IMR-90 (cell line): ENCODE measurements around the gene CCDC90B. TPM values are rescaled to one million over a fixed set of nuclear protein-coding genes. Genes with fewer than 3 reads are reported as not detected.

ENCODE experiments used
- ATAC-seq: fragments of 200-7000 bp; cut with Tn5 transposase; 2 replicates; pipeline ENCODE4 v1.9.1; 2020; ENCODE audit warnings: low read depth, mild to moderate bottlenecking, moderate library complexity
- BruUV-seq: library from RNA; stranded (reverse); fragments of 400-500 nt; replicated peaks from 2 replicates; lab custom pipeline; 2021; lab: Mats Ljungman, UMichigan
- CTCF ChIA-PET: fragments of 300-600 bp; formaldehyde crosslinking; extraction: SDS; loops from one replicate; lab custom pipeline; 2021; ENCODE audit warnings: antibody characterized with exemption; lab: Yijun Ruan, JAX
- POLR2A ChIA-PET: fragments of 300-600 bp; sonication (Branson Sonifier 250); formaldehyde crosslinking; loops from one replicate; lab custom pipeline; 2022; ENCODE audit warnings: antibody characterized with exemption; ENCODE audit not compliant: unreplicated experiment; lab: Charles Lee
- DNase-seq: peaks from one replicate; pipeline ENCODE4 v3.0.0; 2013
- H2AFZ ChIP-seq: replicated peaks from 2 replicates; pipeline ENCODE3; 2013; ENCODE audit warnings: low read length, mild to moderate bottlenecking; ENCODE audit not compliant: poor library complexity
- H2AK5ac ChIP-seq: 2 replicates; pipeline ENCODE4 v1.6.1; 2013; ENCODE audit warnings: low read depth, low read length, inconsistent platforms
- H2AK9ac ChIP-seq: replicated peaks from 2 replicates; pipeline ENCODE3; 2013; ENCODE audit warnings: mild to moderate bottlenecking, low read depth, low read length, moderate library complexity; ENCODE audit not compliant: poor library complexity
- H2BK120ac ChIP-seq: 2 replicates; pipeline ENCODE4 v1.6.1; 2013; ENCODE audit warnings: low read depth, low read length, inconsistent platforms
- H2BK15ac ChIP-seq: 3 replicates; pipeline ENCODE4 v1.6.1; 2013; ENCODE audit warnings: low read depth, low read length, inconsistent platforms
- H2BK20ac ChIP-seq: 2 replicates; pipeline ENCODE4 v1.6.1; 2013; ENCODE audit warnings: low read depth, mild to moderate bottlenecking, inconsistent platforms, low read length, moderate library complexity
- H2BK5ac ChIP-seq: 2 replicates; pipeline ENCODE4 v1.6.1; 2013; ENCODE audit warnings: mild to moderate bottlenecking, low read depth, low read length, inconsistent platforms; ENCODE audit not compliant: poor library complexity, severe bottlenecking
- H3K14ac ChIP-seq: replicated peaks from 2 replicates; pipeline ENCODE4 v1.6.1; 2013; ENCODE audit warnings: low read depth, low read length, inconsistent platforms
- H3K18ac ChIP-seq: 2 replicates; pipeline ENCODE4 v1.6.1; 2013; ENCODE audit warnings: low read depth, low read length, control low read depth
- H3K23ac ChIP-seq: 2 replicates; pipeline ENCODE4 v1.6.1; 2013; ENCODE audit warnings: low read depth, low read length, inconsistent platforms
- H3K27ac ChIP-seq: 2 replicates; pipeline ENCODE4 v1.5.1; 2013; ENCODE audit warnings: mild to moderate bottlenecking, control low read depth, low read length; ENCODE audit not compliant: insufficient read depth
- H3K27me3 ChIP-seq: 2 replicates; pipeline ENCODE4 v1.6.1; 2013; ENCODE audit warnings: low read length; ENCODE audit not compliant: control insufficient read depth, insufficient read depth
- H3K36me3 ChIP-seq: 2 replicates; pipeline ENCODE4 v1.6.1; 2013; ENCODE audit warnings: low read length, mixed read lengths; ENCODE audit not compliant: control insufficient read depth, insufficient read depth
- H3K4ac ChIP-seq: 2 replicates; pipeline ENCODE4 v1.6.1; 2013; ENCODE audit warnings: low read depth, low read length, inconsistent platforms
- H3K4me1 ChIP-seq: 2 replicates; pipeline ENCODE4 v1.6.1; 2013; ENCODE audit warnings: low read length, mixed read lengths; ENCODE audit not compliant: control insufficient read depth, insufficient read depth
- H3K4me2 ChIP-seq: 2 replicates; pipeline ENCODE4 v1.6.1; 2013; ENCODE audit warnings: low read depth, mild to moderate bottlenecking, control low read depth, low read length, moderate library complexity
- H3K4me3 ChIP-seq: 2 replicates; pipeline ENCODE4 v1.5.1; 2013; ENCODE audit warnings: low read depth, mild to moderate bottlenecking, control low read depth, low read length, moderate library complexity; ENCODE audit not compliant: insufficient read depth
- H3K56ac ChIP-seq: 2 replicates; pipeline ENCODE4 v1.6.1; 2013; ENCODE audit warnings: low read length, inconsistent platforms; ENCODE audit not compliant: insufficient read depth; ENCODE audit errors: extremely low read depth
- H3K79me1 ChIP-seq, 2 experiments: 2 replicates each; pipeline ENCODE4 v1.6.1; 2013; ENCODE audit warnings: low read length in 2 of 2, inconsistent platforms in 1 of 2, low read depth in 1 of 2
- H3K9ac ChIP-seq: 2 replicates; pipeline ENCODE4 v1.6.1; 2013; ENCODE audit warnings: low read depth, low read length, control low read depth
- H3K9me1 ChIP-seq: 2 replicates; pipeline ENCODE4 v1.6.1; 2013; ENCODE audit warnings: low read length, inconsistent platforms; ENCODE audit not compliant: insufficient read depth
- H3K9me3 ChIP-seq: 2 replicates; pipeline ENCODE4 v1.6.1; 2013; ENCODE audit warnings: low read length; ENCODE audit not compliant: control insufficient read depth, insufficient read depth
- H4K20me1 ChIP-seq: 2 replicates; pipeline ENCODE4 v1.6.1; 2013; ENCODE audit warnings: low read length, inconsistent platforms; ENCODE audit not compliant: insufficient read depth
- H4K5ac ChIP-seq: 2 replicates; pipeline ENCODE4 v1.6.1; 2013; ENCODE audit warnings: mild to moderate bottlenecking, low read depth, low read length, control low read depth
- H4K8ac ChIP-seq, 2 experiments: 2 replicates each; pipeline ENCODE4 v1.6.1; 2013; ENCODE audit warnings: low read depth in 2 of 2, low read length in 2 of 2, control low read depth in 1 of 2, inconsistent platforms in 1 of 2
- H4K91ac ChIP-seq: 2 replicates; pipeline ENCODE4 v1.6.1; 2013; ENCODE audit warnings: low read depth, low read length, inconsistent platforms; ENCODE audit not compliant: insufficient read depth
- BHLHE40 ChIP-seq: fragments of 150-350 bp; IDR thresholded peaks from 2 replicates; pipeline ENCODE4 v1.6.1; 2016; ENCODE audit warnings: mild to moderate bottlenecking, low read depth, low read length
- CTCF ChIP-seq: conservative IDR thresholded peaks from 2 replicates; pipeline ENCODE4 v1.5.1; 2012; ENCODE audit warnings: mild to moderate bottlenecking, low read depth, low read length, improper control_type of control experiment
- ELK1 ChIP-seq: fragments of 150-350 bp; IDR thresholded peaks from 2 replicates; pipeline ENCODE4 v1.6.1; 2016; ENCODE audit warnings: low read depth, mild to moderate bottlenecking, low read length, moderate library complexity, borderline replicate concordance
- MAFK ChIP-seq: IDR thresholded peaks from 2 replicates; pipeline ENCODE4 v1.6.1; 2012; ENCODE audit warnings: low read depth, low read length, improper control_type of control experiment
- MAZ ChIP-seq: IDR thresholded peaks from 2 replicates; pipeline ENCODE4 v1.6.1; 2012; ENCODE audit warnings: low read depth, mild to moderate bottlenecking, low read length, improper control_type of control experiment, moderate library complexity, borderline replicate concordance
- MXI1 ChIP-seq: IDR thresholded peaks from 2 replicates; pipeline ENCODE4 v1.6.1; 2012; ENCODE audit warnings: low read depth, mild to moderate bottlenecking, low read length, moderate library complexity, borderline replicate concordance
- POLR2A ChIP-seq: IDR thresholded peaks from 2 replicates; pipeline ENCODE4 v1.6.1; 2012; ENCODE audit warnings: mild to moderate bottlenecking, low read depth, low read length
- RAD21 ChIP-seq: IDR thresholded peaks from 2 replicates; pipeline ENCODE4 v1.6.1; 2012; ENCODE audit warnings: low read length, improper control_type of control experiment
- RCOR1 ChIP-seq: IDR thresholded peaks from 2 replicates; pipeline ENCODE4 v1.6.1; 2012; ENCODE audit warnings: mild to moderate bottlenecking, low read length, improper control_type of control experiment; ENCODE audit not compliant: insufficient replicate concordance
- RFX5 ChIP-seq: IDR thresholded peaks from 2 replicates; pipeline ENCODE4 v1.8.0; 2012; ENCODE audit warnings: low read depth, mild to moderate bottlenecking, low read length, moderate library complexity
- SMC3 ChIP-seq: fragments of 150-350 bp; IDR thresholded peaks from 2 replicates; pipeline ENCODE4 v1.6.1; 2016; ENCODE audit warnings: low read depth, mild to moderate bottlenecking, antibody characterized with exemption, low read length, moderate library complexity
- USF2 ChIP-seq: fragments of 150-350 bp; IDR thresholded peaks from 2 replicates; pipeline ENCODE4 v1.6.1; 2017; ENCODE audit warnings: mild to moderate bottlenecking, antibody characterized with exemption, low read length, low read depth
- WGBS, 2 experiments: methylation state at CpG; one replicate each; pipeline versions ENCODE4 v1.1.5 to v1.1.7; 2013; ENCODE audit warnings: missing lambda C conversion rate in 2 of 2; ENCODE audit not compliant: insufficient read length in 1 of 2; ENCODE audit errors: extremely low coverage in 2 of 2; 5-methylcytosine and 5-hydroxymethylcytosine counted together
- dilution Hi-C: fragments of 300-500 bp; cut with HindIII; formaldehyde crosslinking; loops from one replicate; pipeline ENCODE4 v1.14.3; 2018; ENCODE audit warnings: low sequenced_read_pairs; ENCODE audit not compliant: unreplicated experiment
- in situ Hi-C: fragments of 300-500 bp; cut with MboI; formaldehyde crosslinking; loops from 3 replicates; pipeline ENCODE4 v1.14.3; 2019; ENCODE audit warnings: low sequenced_read_pairs, inconsistent platforms, mixed read lengths
- intact Hi-C: fragments of 100-400 bp; cut with micrococcal nuclease; formaldehyde crosslinking; loops from 2 replicates; pipeline ENCODE4 v1.10.0; 2022
- polyA plus RNA-seq, 3 experiments: library from polyadenylated mRNA; depleted of rRNA; stranded (reverse); fragments of >200 nt; gene quantifications; 2 replicates each; pipeline ENCODE4 v1.2.3, GENCODE V29; 2012; ENCODE audit warnings: low replicate concordance in 1 of 3
- total RNA-seq: library from RNA; depleted of rRNA; stranded (reverse); fragments of >200 nt; gene quantifications from 2 replicates; pipeline ENCODE4 v1.2.3, GENCODE V29; 2012

Gene CCDC90B
- total and polyA plus RNA-seq, 2 of the 4 experiments (the other 2 are of a cell fraction) = 35.8 to 43.7 TPM

GRCh38 chr11:83292709-83293456 is 6.7 kb upstream of the CCDC90B start (continued):
- TF ChIP-seq SMC3 (peak; percentile 73), POLR2A (no peak)

- ChIA-PET CTCF (interaction anchor here (0.6 kb wide), 1 partner anchor 48 kb away, joined by 3 read pairs; no protein-coding TSS in a partner anchor), POLR2A (no interaction called here)
- Histone ChIP-seq H3K4ac (no peak overlapping the region), H2BK20ac (no peak overlapping the region), H3K9ac (no peak overlapping the region), H3K9me1 (peaks cover 3% of the 10 kb centered on the region; the same call in 1 of the 2 replicates), H2AK5ac (no peak overlapping the region), H3K79me1 (peaks cover 8 to 26% of the 10 kb centered on the region in 2 experiments; a peak in 3 of 4 replicates), H3K23ac (no peak overlapping the region), H3K27ac (no peak overlapping the region), H3K18ac (no peak overlapping the region), H4K8ac (no peak overlapping the region), H4K91ac (no peak overlapping the region), H2AFZ (no peak overlapping the region), H2BK15ac (no peak overlapping the region), H4K20me1 (0 out of 2 replicates have a peak, but pooled peaks cover under 1% of the 10 kb centered on the region), H3K56ac (no peak overlapping the region), H3K36me3 (no peaks in the 10 kb centered on the region), H2BK120ac (no peak overlapping the region), H2BK5ac (no peak overlapping the region), H3K9me3 (no peaks in the 10 kb centered on the region), H3K27me3 (no peaks in the 10 kb centered on the region), H3K4me3 (no peak overlapping the region), H3K4me2 (no peak overlapping the region), H3K4me1 (no peaks in the 10 kb centered on the region; the same call in 1 of the 2 replicates), H2AK9ac (no peak overlapping the region), H3K14ac (no peak overlapping the region), H4K5ac (no peak overlapping the region)
- no peak for ATAC-seq
- WGBS, 2 experiments = no CpG with 5 or more reads among the region's 6 CpGs
- in situ Hi-C loops = no loop called here
- dilution Hi-C loops = no loop called here
- no peak for DNase-seq
- intact Hi-C loops = loop anchor here (5.0 to 10.0 kb wide), 3 partner anchors 235 to 385 kb away; partner anchors contain the start of genes DDIAS and PRCP
- no TSS peak for BruUV-seq
- no peak for TF ChIP-seq USF2
- no peak for TF ChIP-seq RCOR1
- no peak for TF ChIP-seq CTCF
- TF ChIP-seq MAFK = no peak
- TF ChIP-seq BHLHE40 = no peak
- no peak for TF ChIP-seq MXI1
- TF ChIP-seq MAZ = no peak
- TF ChIP-seq ELK1 = no peak
- TF ChIP-seq POLR2A = no peak
- TF ChIP-seq RAD21 = no peak
- no peak for TF ChIP-seq RFX5
Measured at GRCh38 chr11:83287631-83288030, 1.5 kb upstream of the CCDC90B start.
